ENCODE measurements around the gene DDAH1.

DDAH1 gene

DNA sequence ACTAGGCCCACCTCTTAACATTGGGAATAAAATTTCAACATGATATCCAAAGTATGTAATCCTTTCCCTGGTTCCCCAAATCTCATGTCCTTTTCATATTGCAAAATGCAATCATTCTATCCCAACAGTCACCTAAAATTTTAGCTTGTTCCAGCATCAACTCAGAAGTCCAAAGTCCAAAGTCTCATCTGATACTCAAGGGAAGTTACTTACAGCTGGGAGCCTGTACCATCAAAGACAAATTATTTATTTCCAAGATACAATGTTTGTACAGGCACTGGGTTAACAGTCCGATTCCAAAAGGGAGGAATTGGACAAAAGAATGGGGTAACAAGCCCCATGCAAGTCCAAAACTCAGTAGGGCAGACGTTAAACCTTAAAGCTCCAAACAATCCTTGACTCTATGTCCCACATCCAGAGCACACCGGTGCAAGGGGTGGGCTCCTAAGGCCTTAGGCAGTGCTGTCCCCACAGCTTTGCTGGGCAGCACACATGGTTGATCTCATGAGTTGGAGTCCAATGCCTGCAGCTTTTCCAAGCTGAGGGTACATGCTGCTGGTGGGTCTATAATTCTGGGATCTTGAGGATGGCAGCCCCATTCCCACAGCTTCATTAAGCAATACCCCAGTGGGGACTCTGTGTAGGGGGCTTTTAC, 78.8 kb downstream of the DDAH1 start:
- no peak for DNase-seq

GRCh38 chr1:85379203-85380136, 85.5 kb downstream of the DDAH1 start:
- no peak for DNase-seq

GRCh38 chr1:85378534-85378933, 86.4 kb downstream of the DDAH1 start:
- DNase-seq, result no peak

DNA sequence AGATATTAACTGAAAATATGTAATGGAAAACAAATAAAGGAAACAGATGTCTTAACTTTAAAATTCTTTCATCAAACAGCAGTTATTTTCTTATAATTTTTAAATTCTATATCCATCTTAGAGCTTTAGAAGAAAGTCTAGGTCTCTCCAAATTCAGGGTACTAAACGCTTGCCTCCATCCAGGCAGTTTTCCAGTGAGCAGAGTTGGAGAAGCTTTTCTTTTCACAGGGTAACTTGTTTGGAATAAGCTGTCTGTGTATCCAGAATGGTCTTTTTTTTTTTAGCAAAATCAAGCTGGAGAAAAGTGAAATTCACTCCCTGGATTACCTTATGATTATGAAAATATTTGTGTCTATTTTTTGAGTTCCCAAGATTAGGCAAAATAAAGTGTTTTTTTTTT, 88.6 kb downstream of the DDAH1 start:
- no peak for DNase-seq

- DNase-seq, result no peak
Observed at GRCh38 chr1:85375493-85375892, 89.5 kb downstream of the DDAH1 start.

GRCh38 chr1:85374160-85374559, 90.8 kb downstream of the DDAH1 start:
- no peak for DNase-seq

- no peak for DNase-seq
Observed at GRCh38 chr1:85373378-85373708, 91.6 kb downstream of the DDAH1 start.

- DNase-seq, result no peak
Observed at GRCh38 chr1:85372683-85373377, 92.1 kb downstream of the DDAH1 start.

- no peak for DNase-seq
Observed at GRCh38 chr1:85371021-85371420, 93.9 kb downstream of the DDAH1 start.

DNA sequence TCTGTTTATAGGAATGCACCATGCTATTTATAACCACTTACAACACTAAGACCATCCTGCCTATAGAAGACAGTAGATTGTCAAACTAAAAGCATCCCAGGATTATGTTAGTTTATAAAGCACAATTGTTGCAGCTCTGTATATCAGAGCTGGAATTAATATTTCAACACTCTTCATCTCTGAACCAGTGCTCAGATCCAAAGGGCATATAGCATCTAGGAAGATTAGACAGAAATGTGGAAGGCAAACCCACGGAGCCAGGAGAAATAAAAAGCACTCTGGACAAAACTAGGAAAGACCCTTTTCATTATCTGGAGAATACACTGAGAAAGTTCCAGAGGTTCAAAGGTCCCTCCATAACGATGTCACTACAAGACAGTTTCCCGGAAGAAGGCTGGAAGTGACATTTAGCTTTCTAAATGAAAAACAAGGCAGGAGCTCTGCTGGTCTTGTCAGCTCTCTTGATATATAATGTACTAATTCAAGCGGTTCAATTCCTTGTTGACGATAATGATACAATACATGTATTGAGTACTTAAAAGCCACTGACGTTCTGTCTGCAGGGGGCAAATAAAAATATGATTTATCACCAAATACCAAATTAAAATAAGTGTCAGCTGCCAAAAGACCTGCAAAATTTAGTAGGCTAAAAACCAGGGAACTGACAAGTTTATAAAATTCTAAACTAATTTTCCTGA, 96.7 kb downstream of the DDAH1 start:
- DNase-seq, result no peak

- DNase-seq, result no peak
Observed at GRCh38 chr1:85366391-85367170, 98.4 kb downstream of the DDAH1 start.

- DNase-seq, result no peak
Observed at GRCh38 chr1:85365851-85366250, 99.1 kb downstream of the DDAH1 start.

DNA sequence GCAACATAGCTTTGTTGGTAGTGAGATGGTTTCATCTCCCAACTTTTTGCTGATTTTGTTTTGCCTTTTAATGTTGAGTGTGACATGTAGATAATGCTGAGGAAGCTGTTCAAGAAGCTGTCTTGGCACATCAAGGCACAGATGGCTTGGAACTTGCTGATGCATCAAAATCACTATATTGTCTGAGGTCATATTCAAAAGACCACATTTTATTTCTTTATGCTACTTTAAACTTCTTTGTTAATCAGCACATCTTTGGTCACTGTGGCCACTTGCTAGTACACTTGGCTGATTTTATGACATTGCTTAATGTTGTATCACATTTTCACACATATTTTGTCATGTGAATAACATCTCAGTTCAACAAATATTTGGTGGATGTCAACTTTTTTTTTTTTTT, 101.4 kb downstream of the DDAH1 start:
- DNase-seq, result no peak

GRCh38 chr1:85363092-85363491, 101.9 kb downstream of the DDAH1 start:
- no peak for DNase-seq

- no peak for DNase-seq
Observed at GRCh38 chr1:85361606-85362296, 103.2 kb downstream of the DDAH1 start.

DNA sequence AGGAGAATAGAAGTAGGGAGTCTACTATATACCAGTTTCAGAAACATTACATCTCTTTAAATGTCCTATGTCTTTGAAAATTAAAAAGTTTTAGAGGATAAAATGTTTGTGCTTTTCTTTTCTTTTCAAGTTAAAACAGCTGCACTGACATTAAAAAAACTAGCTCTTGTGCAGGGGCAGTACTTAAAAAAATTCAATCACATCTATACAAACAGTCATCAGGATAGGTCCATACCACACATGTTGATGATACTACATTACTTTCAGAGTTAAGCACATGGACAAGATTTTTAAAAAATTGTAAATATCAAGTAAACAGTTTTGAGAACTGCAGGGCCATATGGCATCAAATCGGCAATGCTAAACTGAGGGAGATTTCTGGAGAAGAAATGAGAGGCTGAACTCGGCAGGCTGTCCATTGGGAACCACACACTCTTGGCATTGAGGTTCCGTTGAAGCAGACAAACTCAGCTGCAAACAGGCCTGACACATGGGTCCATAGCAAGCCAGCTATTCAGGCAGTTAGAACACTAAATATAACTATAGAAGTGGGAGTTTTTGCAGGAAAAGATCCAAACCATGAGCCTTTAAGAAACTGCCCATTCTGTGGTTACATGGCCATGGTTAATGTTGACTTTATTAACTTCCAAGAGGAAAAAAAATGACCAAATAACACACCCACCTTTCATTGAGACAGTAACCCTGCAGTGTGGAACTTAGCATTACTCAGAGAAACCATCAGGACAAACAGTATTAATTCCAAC, 104.0 kb downstream of the DDAH1 start:
- DNase-seq, result no peak

GRCh38 chr1:85359874-85360721, 104.9 kb downstream of the DDAH1 start:
- DNase-seq, result no peak

DNA sequence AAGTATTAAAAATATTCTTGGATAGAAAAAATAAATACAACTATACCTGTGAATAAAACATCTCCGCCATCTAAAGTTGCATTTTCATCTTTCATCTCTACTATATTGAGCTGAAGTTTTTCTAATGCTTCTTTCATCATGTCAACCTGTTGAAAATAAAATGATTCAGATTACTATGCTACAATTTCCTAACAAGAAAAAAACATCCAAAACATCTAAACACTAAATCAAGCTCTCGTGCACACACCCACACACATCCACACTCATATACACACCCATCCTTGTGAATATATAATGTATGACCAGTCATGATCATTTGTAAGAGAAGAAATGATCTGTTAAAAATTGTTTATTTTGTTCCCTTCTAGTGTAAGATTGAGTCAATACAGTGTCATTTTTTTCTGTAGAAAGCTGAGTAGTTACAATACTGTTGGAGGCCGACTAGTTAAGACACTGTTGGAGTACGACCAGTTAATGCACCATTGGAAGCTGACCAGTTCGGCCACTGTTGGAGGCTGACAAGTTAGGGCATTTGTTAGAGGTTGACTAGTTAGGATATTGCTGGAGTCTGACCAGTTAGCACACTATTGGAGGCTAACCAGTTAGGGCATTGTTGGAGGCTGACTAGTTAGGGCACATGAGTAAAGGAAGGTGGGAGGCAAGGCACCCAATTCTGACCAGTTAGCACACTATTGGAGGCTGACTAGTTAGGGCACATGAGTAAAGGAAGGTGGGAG, 106.1 kb downstream of the DDAH1 start:
- no peak for DNase-seq

DNA sequence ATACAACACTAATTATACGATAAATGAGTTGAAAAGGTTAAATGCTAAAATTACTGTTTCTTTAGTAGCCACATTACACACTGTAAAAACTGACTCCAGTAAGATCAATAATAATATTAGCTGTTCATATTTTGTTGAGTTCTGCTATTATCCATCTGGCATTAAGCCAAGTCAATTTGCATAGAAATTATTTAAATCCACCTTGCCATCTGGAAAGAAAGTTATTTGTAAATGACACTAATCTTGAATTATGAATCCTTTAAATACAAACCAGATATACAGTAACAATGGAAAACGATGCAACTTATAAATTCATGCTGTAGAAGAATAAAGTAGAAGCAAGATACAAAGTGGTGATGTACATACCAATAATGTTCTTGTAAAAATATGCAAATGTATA, 107.1 kb downstream of the DDAH1 start:
- no peak for DNase-seq
